Astrocyte of the hippocampus (primary cell): ENCODE measurements around the gene ETFB.
"Not testable (repeated sequence)": the region's sequence is repeated elsewhere in the genome, so short reads cannot be mapped to it uniquely, and the experiment has no call there.

Experiments
- DNase-seq: peaks from one replicate; pipeline ENCODE4 v3.0.0; 2011; ENCODE audit warnings: low read depth, low spot score

ETFB gene

DNA sequence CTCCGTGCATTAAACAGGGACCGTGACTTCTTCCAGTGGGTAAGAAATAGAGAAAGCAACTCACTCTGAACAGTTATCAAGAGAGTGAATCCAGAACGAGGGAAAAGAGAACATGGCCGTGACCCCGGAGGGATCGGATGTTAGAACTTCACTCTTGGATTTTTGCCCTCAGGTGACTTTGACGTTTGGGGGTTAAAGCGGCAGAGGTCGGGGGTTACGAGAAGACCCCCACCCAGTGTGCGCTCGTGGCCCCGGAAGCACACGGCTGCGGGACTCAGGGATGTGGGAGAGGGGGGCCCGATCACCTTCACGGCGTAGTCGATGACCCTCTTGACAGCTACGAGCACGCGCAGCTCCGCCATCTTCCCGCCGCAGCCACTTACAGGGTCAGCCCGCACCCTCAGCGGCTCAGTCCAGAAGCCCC is at the start of gene ETFB:
TSS of gene ETFB (minus strand) at position 424 of the 424 bp plus-strand sequence. CDS start at position 362, 62 bp downstream.
- DNase-seq = no peak

DNA sequence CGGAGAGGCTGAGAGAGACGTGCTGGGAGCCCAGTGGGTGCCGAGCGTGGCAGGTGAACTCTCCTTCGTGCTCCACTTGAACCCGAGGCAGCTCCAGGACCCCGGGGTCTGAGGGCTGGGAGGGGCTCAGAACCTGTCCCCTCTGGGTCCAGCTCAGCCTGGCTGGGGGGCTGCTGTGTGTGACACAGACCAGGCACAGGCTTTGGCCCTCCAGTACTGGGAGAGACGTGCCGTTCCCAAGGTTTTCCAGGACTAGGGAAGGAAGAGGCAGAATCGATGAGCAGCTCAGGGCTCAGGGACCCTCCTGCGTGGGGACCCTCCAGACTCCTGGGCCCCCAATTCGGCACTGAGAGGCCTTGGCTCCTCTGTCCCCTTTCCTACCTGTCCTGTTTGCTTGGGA is 49.0 kb upstream of the ETFB start:
- no peak for DNase-seq

- DNase-seq = no peak
These were observed 45.0 kb upstream of the ETFB start for GRCh38 chr19:51410950-51411748.

DNA sequence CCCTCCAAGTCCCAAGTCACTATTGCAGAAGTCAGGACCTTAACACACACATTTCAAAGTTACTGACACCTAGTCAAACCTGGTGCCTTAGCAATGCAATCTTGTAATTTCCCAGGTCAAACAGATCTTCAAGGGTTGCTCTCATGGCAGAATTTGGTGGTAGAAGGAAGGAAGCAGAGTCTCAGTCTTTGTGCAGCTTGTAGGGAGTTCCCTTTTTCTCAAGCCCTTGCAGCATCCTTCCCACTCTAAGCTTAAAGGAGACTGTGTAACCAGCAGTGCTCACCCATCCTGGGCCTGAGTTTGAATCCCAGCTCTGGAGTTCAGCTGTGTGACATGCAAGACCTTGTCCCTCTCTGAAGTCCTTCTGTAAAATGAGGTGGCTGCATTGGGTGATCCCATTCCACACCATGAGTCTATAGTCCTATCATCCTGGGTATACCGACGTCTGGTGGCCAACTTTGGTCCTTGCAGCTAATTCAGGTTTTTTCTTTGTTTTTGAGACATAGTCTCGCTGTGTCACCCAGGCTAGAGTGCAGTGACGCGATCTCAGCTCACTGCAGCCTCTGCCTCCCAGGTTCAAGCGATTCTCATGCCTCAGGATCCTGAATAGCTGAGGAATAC is 41.4 kb upstream of the ETFB start:
- peak; percentile 18 for DNase-seq

GRCh38 chr19:51402117-51402516 is 35.9 kb upstream of the ETFB start:
- DNase-seq = no peak

DNA sequence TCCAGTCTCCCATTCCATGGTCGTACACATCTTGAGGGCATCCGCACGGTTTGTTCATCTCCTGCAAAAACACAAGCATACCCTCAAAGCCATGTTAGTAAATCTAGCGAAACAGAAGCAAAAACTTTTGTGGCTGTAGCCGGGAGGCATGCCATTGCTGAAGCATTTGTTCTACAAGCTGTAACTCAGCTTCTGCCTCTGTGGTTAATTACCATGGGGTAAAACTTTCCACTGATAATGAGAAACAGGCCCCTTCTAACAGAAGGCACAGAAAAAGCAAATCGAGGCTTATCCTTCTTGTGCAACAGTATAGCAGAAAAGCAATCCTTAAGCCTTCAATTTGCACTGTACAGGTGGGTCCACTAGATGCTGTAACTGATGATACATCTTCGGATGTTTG is 33.7 kb upstream of the ETFB start:
- not testable (repeated sequence) for DNase-seq

DNA sequence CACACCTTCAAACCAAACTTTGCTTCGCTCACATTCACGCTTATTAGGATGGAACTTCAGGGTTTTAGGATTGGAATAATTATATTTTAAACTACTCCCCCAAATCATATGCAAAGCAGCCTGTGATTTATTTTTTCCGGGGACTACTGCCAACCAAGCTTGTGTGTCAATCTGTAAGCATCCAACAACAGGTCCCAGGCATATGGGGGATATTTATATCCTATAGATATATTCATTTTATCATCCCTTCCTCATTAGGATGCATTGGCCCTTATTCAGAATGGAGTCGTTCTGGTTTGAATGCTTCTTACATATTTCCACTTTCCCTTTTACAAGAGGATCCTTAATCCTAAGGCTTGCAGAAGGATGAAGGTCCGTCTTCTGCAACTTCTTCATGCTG is 33.0 kb upstream of the ETFB start:
- no peak for DNase-seq

DNA sequence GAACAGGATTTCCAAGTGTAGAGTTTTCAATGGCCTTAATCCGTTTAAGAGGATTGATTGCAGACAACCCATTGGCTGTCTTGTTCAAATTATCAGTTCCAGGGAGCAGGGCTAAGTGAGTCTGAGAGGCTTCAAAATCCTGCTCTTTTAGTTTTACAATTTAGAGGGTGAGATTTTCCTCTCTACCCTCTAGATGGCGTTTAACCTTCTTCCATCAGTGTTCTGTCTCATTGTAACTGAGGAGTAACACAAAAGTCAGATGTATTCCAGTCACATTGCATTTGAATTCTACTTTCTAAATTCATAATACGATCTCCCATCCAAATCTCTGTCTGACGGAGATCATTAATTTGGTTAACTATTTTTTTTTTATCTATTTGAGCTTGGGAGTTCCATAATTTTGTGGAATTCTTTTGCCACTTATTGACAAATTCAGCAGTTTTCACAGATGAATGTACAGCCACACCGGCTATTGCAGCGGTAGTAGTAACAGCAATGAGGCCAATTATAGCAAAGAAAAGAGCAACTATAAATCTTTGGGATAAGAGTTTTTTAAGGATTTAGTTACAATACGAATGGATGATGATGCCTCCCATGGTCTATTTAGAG is 32.0 kb upstream of the ETFB start:
- DNase-seq = peak; percentile 13

GRCh38 chr19:51397453-51397852 is 31.3 kb upstream of the ETFB start:
- DNase-seq = not testable (repeated sequence)

DNA sequence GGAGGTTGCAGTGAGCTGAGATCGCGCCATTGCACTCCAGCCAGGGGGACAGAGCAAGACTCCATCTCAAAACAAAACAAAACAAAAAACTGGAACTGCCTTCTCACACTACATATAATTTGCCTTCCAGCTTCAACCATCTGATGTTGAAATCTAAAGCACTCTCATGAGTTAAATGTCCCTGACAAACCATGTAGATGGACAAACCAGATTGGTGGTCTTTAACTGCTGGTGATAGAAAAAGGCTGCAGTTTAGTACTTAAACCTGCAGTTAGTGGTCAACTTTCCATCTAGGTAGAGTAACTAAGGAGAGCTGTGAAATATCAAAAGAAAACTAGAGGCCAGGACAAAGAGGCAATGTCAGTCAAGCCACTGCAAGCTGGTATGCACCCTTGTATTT is 30.0 kb upstream of the ETFB start:
- no peak for DNase-seq

- peak; percentile 98 for DNase-seq
These were observed 28.1 kb upstream of the ETFB start for GRCh38 chr19:51394050-51394836.

DNA sequence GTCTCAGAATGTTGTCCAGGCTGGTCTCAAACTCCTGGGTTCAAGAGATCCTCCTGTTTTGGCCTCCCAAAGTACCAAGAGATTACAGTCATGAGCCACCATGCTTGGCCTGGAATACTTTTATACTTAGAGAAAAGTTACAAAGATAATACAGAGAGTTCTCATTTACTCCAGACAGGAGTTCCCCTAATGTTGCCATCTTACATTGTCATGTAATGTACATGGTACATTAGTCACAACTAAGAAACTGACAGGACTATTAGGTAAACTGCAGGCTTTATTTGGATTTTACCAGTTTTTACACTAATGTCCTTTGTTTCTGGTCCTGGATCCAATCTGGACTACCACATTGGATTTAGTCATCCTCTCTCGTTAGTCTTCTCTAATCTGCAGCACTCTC is 26.5 kb upstream of the ETFB start:
- no peak for DNase-seq

GRCh38 chr19:51391073-51391611 is 25.0 kb upstream of the ETFB start:
- no peak for DNase-seq

GRCh38 chr19:51389143-51389542 is 23.0 kb upstream of the ETFB start:
- no peak for DNase-seq

- DNase-seq = no peak
These were observed 21.8 kb upstream of the ETFB start, which contains the start of gene LIM2 for GRCh38 chr19:51387924-51388389. Gene LIM2 (minus strand): TSS chr19:51387974. CDS start chr19:51387443, 531 bp downstream.

- no peak for DNase-seq
These were observed 20.8 kb upstream of the ETFB start for GRCh38 chr19:51386882-51387520.

DNA sequence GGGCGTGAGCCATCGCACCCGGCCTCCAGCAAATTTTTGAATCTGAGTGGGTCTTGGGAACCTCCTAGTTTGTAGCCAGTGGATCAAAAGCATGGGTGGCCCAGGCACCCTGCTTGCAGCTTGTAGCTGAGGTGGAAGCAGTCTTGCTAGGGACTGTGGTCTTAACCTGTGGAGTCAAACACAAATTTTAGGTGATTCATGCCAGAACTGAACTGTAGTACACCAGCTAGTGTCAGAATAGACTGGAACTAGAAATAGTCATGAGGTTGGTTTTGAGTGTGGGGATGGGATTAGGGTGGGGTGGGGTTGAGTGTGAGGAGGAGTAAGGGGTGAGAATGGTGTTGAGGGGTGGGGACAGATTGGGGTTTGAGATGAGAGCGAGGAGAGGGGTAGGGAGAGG is 15.8 kb upstream of the ETFB start:
- DNase-seq = no peak

DNA sequence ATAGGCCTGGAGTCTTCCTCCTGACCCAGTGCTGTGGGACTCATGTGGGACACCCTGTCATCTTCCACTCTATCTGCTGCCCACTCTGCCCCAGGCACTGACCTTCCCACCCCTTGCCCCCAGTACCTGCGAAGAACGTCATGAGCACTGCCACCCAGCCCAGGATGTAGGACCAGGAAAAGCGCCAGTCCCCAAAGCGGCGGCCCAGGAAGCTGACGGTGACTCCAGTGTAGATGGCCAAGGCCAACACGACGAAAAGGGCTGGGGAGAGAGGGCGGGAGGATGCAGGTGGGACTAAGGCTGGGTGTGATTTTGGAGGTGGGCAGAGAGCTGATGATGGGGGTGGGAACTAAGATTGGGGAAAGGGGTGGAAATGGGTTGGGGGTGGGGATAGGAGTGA is 14.2 kb upstream of the ETFB start:
- no peak for DNase-seq

DNA sequence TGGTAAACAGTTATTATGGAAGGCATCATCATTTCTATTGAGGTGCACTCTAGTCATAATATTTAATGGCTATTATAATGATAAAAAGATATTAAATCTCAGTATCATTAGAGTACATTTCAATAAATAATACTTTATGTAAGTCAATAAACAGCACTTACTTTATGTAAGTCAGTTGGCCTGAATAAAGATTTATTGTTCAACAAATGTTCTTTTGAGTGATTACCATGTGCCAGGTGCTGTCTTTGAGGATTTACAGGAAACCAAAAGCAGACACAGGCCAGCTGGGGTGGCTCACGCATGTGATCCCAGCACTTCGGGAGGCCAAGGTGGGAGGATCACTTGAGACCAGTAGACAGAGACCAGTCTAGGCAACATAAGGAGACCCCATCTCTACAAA is 11.2 kb upstream of the ETFB start:
- DNase-seq = no peak

DNA sequence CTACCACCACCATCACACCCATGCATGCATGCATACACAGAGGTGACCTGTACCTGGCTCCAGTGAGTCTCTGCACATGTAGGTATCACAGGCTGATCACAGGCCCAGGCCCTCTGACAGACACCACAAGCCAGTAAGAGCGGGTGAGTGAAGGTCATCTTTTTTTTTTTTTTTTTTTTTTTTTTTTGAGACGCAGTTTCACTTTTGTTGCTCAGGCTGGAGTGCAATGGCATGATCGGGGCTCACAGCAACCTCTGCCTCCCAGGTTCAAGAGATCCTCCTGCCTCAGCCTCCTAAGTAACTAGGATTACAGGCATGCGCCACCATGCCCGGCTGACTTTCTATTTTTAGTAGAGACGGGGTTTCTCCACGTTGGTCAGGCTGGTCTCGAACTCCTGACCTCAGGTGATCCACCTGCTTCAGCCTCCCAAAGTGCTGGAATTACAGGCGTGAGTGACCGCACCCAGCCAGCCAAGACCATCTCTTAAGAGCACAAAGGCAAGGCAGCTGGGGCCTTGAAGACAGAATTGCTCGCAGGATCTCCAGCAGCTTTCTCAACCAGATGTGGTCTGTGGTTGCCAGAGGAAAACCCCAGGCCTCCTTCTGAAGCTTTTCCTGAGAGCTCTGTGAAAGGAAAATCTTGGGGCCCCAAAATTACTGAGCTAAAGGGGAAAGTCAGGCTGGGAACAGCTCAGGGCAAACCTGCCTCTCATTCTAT is 9.5 kb upstream of the ETFB start:
- no peak for DNase-seq
